HG03378 (cell line): Measurements from ENCODE around the gene EDDM3A.
"Not testable (repeated sequence)": the region's sequence is repeated elsewhere in the genome, so short reads cannot be mapped to it uniquely, and the experiment has no call there.

Source experiments
- ATAC-seq: cut with Tn5 transposase; IDR thresholded peaks from one replicate; pipeline ENCODE4 v1.9.1; 2021; ENCODE audit warnings: mild to moderate bottlenecking, moderate library complexity; ENCODE audit not compliant: unreplicated experiment

The EDDM3A gene

GRCh38 chr14:20745571-20746358 is at the start of gene EDDM3A:
TSS of gene EDDM3A (plus strand) at chr14:20745887. CDS start at chr14:20747581, 1,694 bp downstream.
- ATAC-seq, result no peak

- no peak for ATAC-seq
Measured at GRCh38 chr14:20696764-20697163, 48.9 kb upstream of the EDDM3A start.

- peak; percentile 70 for ATAC-seq
Measured at GRCh38 chr14:20697273-20698017, 48.2 kb upstream of the EDDM3A start.

GRCh38 chr14:20698018-20698329 is 47.7 kb upstream of the EDDM3A start:
- ATAC-seq, result no peak

GRCh38 chr14:20698934-20699333 is 46.8 kb upstream of the EDDM3A start:
- no peak for ATAC-seq

GRCh38 chr14:20699931-20700330 is 45.8 kb upstream of the EDDM3A start:
- no peak for ATAC-seq

GRCh38 chr14:20700965-20701364 is 44.7 kb upstream of the EDDM3A start:
- not testable (repeated sequence) for ATAC-seq

GRCh38 chr14:20706657-20707355 is 38.9 kb upstream of the EDDM3A start:
- ATAC-seq, result no peak

- ATAC-seq, result no peak
Measured at GRCh38 chr14:20707622-20708021, 38.1 kb upstream of the EDDM3A start.

- no peak for ATAC-seq
Measured at GRCh38 chr14:20711261-20711660, 34.4 kb upstream of the EDDM3A start.

- ATAC-seq, result no peak
Measured at GRCh38 chr14:20711685-20712084, 34.0 kb upstream of the EDDM3A start.

- no peak for ATAC-seq
Measured at GRCh38 chr14:20712904-20713303, 32.8 kb upstream of the EDDM3A start.

GRCh38 chr14:20714593-20715250 is 31.0 kb upstream of the EDDM3A start:
- ATAC-seq, result no peak

- no peak for ATAC-seq
Measured at GRCh38 chr14:20719777-20720176, 25.9 kb upstream of the EDDM3A start.

- ATAC-seq, result no peak
Measured at GRCh38 chr14:20720741-20721140, 24.9 kb upstream of the EDDM3A start.

- no peak for ATAC-seq
Measured at GRCh38 chr14:20722016-20722415, 23.7 kb upstream of the EDDM3A start.

- no peak for ATAC-seq
Measured at GRCh38 chr14:20723488-20723887, 22.2 kb upstream of the EDDM3A start.

GRCh38 chr14:20726121-20726520 is 19.6 kb upstream of the EDDM3A start:
- ATAC-seq, result not testable (repeated sequence)

- no peak for ATAC-seq
Measured at GRCh38 chr14:20726531-20726930, 19.2 kb upstream of the EDDM3A start.

GRCh38 chr14:20730891-20731290 is 14.8 kb upstream of the EDDM3A start:
- ATAC-seq, result no peak

- no peak for ATAC-seq
Measured at GRCh38 chr14:20732477-20732876, 13.2 kb upstream of the EDDM3A start.
